Measurements from ENCODE around the gene IGSF23. TPM values are rescaled to one million over a fixed set of nuclear protein-coding genes. Genes with fewer than 3 reads are reported as not detected.

Gene IGSF23
- total and polyA plus RNA-seq, 7 donors, result 0.23 to 0.30 TPM; not detected in 5

DNA sequence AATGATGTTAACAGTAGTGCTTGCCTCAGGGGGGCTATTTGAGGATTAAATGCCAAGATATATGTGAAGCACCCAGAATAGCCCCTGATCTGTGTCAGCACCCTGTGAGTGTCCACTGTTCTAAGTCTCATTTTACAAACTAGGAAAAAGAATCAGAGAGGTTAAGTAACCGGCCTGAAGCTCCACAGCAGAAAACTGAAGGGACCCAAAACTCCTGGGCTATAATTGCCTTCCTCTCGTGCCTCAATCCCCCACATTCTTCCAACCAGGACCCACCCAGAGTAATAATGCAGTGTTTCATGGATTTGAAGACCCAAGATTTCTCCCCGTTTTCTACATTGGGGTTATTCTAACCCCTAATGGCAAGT is 32.7 kb downstream of the IGSF23 start:
- Histone ChIP-seq H3K4me3 (peak overlapping the region; percentile 51), H3K4me1 (peaks cover 38% of the 10 kb centered on the region), H3K36me3 (ENCODE audit: insufficient read depth in 1 of 2, low read depth in 1 of 2) (peaks cover 4 to 39% of the 10 kb centered on the region in 2 donors), H3K9me3 (no peaks in the 10 kb centered on the region), H3K27ac (peak overlapping the region; percentile 80), H3K27me3 (ENCODE audit: insufficient read depth in 3 of 3, low read length in 2 of 3) (no peaks in the 10 kb centered on the region)
- DNase-seq, result no peak
- intact Hi-C loops (cut with DNase I), result loop anchor here in 1 of 2 donors (5.0 kb wide), 1 partner anchor 59 kb away; no protein-coding TSS in a partner anchor
- no peak for TF ChIP-seq CTCF (IDR thresholded peaks at IDR 0.05)
- ATAC-seq, result no peak
- WGBS, 3 donors, result 90 to 96% (median 92%) methylated on average over 3 of the region's 3 CpGs

GRCh38 chr19:44647144-44647543 is 33.8 kb downstream of the IGSF23 start:
- no peaks in the 10 kb centered on the region for H3K27me3 ChIP-seq (ENCODE audit: insufficient read depth in 3 of 3, low read length in 2 of 3)
- intact Hi-C loops (cut with DNase I), result loop anchor here in 1 of 2 donors (5.0 kb wide), 1 partner anchor 60 kb away; no protein-coding TSS in a partner anchor
- H3K36me3 ChIP-seq (ENCODE audit: insufficient read depth in 1 of 2, low read depth in 1 of 2), result peaks cover 6 to 50% of the 10 kb centered on the region in 2 donors
- H3K27ac ChIP-seq, result peak overlapping the region; percentile 80
- no peaks in the 10 kb centered on the region for H3K9me3 ChIP-seq
- ATAC-seq (peak in 3 of 4 donors; percentile 12 to 23 (median 22)), DNase-seq (no peak)
- TF ChIP-seq CTCF (IDR thresholded peaks at IDR 0.05), result no peak
- 20 to 27% (median 25%) methylated on average over 31 of the region's 31 CpGs for WGBS, 3 donors
- H3K4me3 ChIP-seq, result peak overlapping the region; percentile 51
- peaks cover 30% of the 10 kb centered on the region for H3K4me1 ChIP-seq

DNA sequence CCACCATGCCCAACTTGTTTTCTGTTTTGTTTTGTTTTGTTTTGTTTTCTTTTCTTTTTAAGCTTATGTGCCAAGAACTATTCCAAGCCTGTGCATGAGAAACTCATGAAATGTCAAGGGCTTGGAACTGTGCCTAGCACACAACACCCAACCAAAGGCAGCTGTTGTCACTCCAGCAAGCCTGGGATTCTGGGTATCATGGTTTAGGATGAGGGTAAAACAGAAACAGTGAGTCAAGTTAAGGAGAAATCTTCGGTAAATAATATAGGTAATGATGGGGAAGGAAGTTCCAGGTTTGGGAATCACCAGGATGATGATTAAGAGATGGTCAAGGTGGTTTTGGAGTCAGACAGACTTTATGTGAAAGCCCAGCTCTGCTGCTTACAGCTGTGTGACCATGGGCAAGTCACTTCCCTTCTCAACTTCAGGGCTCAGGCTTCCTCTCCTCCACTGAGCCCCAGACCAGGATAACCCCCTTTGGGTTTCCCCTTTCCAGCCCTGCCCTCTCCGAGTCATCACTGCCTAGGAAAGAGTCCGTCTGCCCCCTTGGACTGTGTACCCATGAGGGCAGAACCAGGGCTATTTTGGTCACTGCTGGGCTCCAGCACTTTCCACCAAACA is 35.4 kb downstream of the IGSF23 start:
- peak overlapping the region; percentile 80 for H3K27ac ChIP-seq
- peak; percentile 29 to 71 (median 52) for ATAC-seq

DNA sequence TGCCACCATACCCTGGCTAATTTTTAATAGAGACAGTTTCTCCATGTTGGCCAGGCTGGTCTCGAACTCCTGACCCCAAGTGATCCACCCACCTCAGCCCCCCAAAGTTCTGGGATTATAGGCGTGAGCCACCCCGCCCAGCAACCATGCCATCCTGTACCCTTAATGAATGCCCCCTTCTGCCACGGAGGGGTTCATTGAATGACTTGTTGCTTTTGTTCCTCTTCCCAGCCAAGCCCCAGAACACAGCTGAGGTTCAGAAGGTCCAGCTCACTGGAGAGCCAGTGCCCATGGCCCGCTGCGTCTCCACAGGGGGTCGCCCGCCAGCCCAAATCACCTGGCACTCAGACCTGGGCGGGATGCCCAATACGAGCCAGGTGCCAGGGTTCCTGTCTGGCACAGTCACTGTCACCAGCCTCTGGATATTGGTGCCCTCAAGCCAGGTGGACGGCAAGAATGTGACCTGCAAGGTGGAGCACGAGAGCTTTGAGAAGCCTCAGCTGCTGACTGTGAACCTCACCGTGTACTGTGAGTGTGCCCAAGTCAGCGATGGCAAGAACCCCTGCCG is 36.3 kb downstream of the IGSF23 start:
- DNase-seq (no peak), ATAC-seq (no peak)
- intact Hi-C loops (cut with DNase I), result loop anchor here in 1 of 2 donors (5.0 kb wide), 1 partner anchor 62 kb away; no protein-coding TSS in a partner anchor
- H3K27me3 ChIP-seq (ENCODE audit: insufficient read depth in 3 of 3, low read length in 2 of 3), result no peaks in the 10 kb centered on the region
- peaks cover 30% of the 10 kb centered on the region for H3K4me1 ChIP-seq
- H3K4me3 ChIP-seq, result no peak overlapping the region
- no peak overlapping the region for H3K27ac ChIP-seq
- no peaks in the 10 kb centered on the region for H3K9me3 ChIP-seq
- no peak for TF ChIP-seq CTCF (IDR thresholded peaks at IDR 0.05)
- WGBS, 3 donors, result 55 to 75% (median 64%) methylated on average over 15 of the region's 15 CpGs
- H3K36me3 ChIP-seq (ENCODE audit: insufficient read depth in 1 of 2, low read depth in 1 of 2), result peaks cover 6 to 70% of the 10 kb centered on the region in 2 donors

More for the DNA sequence above, 35.4 kb downstream of the IGSF23 start:
- Histone ChIP-seq H3K36me3 (ENCODE audit: insufficient read depth in 1 of 2, low read depth in 1 of 2) (peaks cover 6 to 66% of the 10 kb centered on the region in 2 donors), H3K4me3 (peak overlapping the region; percentile 22), H3K4me1 (peaks cover 30% of the 10 kb centered on the region), H3K27me3 (ENCODE audit: insufficient read depth in 3 of 3, low read length in 2 of 3) (no peaks in the 10 kb centered on the region), H3K9me3 (no peaks in the 10 kb centered on the region)
- intact Hi-C loops (cut with DNase I), result loop anchor here in 1 of 2 donors (5.0 kb wide), 1 partner anchor 61 kb away; no protein-coding TSS in a partner anchor
- no peak for TF ChIP-seq CTCF (IDR thresholded peaks at IDR 0.05)
- DNase-seq, result no peak
- WGBS, 3 donors, result 18 to 58% (median 42%) methylated on average over 3 of the region's 3 CpGs

Data from psoas muscle (tissue), 8 donors.